ENCODE results near the gene CTNNBIP1.

DNA sequence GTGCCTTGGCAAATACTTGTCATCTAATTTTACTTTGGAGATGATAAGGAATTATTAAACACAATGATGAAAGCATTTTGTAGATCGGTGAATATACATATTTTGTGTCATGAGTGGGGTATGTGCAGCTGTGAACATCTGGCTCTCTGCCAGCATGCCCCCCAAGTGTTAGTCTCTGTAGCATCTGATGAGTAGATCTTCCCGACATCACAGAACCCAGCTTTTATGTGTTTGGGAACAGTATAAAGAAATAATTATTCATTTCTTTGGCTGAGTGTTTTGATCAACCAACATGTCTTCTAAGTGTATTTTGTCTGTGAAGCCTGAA, 4.5 kb upstream of the CTNNBIP1 start:
- no peak for TF ChIP-seq CTCF (IDR thresholded peaks at IDR 0.05)
- TF ChIP-seq POLR2A (IDR thresholded peaks at IDR 0.05; ENCODE audit: low read depth), result no peak
- TF ChIP-seq POLR2AphosphoS5 (IDR thresholded peaks at IDR 0.05), result no peak
- TF ChIP-seq EP300 (IDR thresholded peaks at IDR 0.05), result no peak

All from esophagus muscularis mucosa (tissue), 4 donors.